GM10266 (cell line): ENCODE measurements around the gene UBA5.

Source experiments
- DNase-seq: peaks from one replicate; pipeline ENCODE4 v3.0.0; 2012; ENCODE audit errors: extremely low spot score
- CTCF ChIP-seq: IDR thresholded peaks from 2 replicates; pipeline ENCODE4 v1.5.1; 2012; ENCODE audit warnings: mild to moderate bottlenecking, low read depth; ENCODE audit not compliant: control insufficient read depth, insufficient read depth; ENCODE audit errors: missing control alignments

Gene UBA5

GRCh38 chr3:132679911-132680310, 19.8 kb downstream of the UBA5 start:
- TF ChIP-seq CTCF = no peak
- no peak for DNase-seq

GRCh38 chr3:132681421-132681820, 21.3 kb downstream of the UBA5 start:
- no peak for DNase-seq
- TF ChIP-seq CTCF = no peak

GRCh38 chr3:132682201-132682600, 22.1 kb downstream of the UBA5 start:
- TF ChIP-seq CTCF = no peak
- DNase-seq = no peak

GRCh38 chr3:132690040-132690439, 29.9 kb downstream of the UBA5 start:
- DNase-seq = no peak
- TF ChIP-seq CTCF = no peak

- TF ChIP-seq CTCF = no peak
- no peak for DNase-seq
These were observed 34.9 kb downstream of the UBA5 start for GRCh38 chr3:132694991-132695390.

GRCh38 chr3:132695422-132695821, 35.3 kb downstream of the UBA5 start:
- no peak for DNase-seq
- TF ChIP-seq CTCF = no peak

GRCh38 chr3:132703733-132704132, 43.6 kb downstream of the UBA5 start:
- no peak for DNase-seq
- no peak for TF ChIP-seq CTCF
